MCF 10A (cell line): Measurements from ENCODE around the gene HOXD9. TPM values are rescaled to one million over a fixed set of nuclear protein-coding genes. Genes with fewer than 3 reads are reported as not detected.

ENCODE experiments used
- BruUV-seq: library from RNA; stranded (reverse); fragments of 400-500 nt; replicated peaks from 2 replicates; lab custom pipeline; 2021; lab: Mats Ljungman, UMichigan
- CTCF ChIA-PET: fragments of 300-600 bp; sonication (Branson Sonifier 250); formaldehyde crosslinking; extraction: SDS; loops from one replicate; lab custom pipeline; 2021; ENCODE audit warnings: antibody characterized with exemption, inconsistent platforms; lab: Yijun Ruan, JAX
- POLR2A ChIA-PET: fragments of 300-600, 350-650 bp; sonication (Branson Sonifier 250); formaldehyde crosslinking; extraction: SDS; loops from one replicate; lab custom pipeline; 2020; ENCODE audit warnings: antibody characterized with exemption, inconsistent platforms; lab: Yijun Ruan, JAX
- DNase-seq: peaks from one replicate; pipeline ENCODE4 v3.0.0-alpha.2; 2018; ENCODE audit not compliant: unreplicated experiment
- H3K27ac Mint-ChIP-seq: one replicate; pipeline ENCODE4 v1.8.0; 2022; ENCODE audit warnings: mild to moderate bottlenecking, low read depth, mixed read lengths; ENCODE audit not compliant: unreplicated experiment
- H3K27me3 Mint-ChIP-seq: one replicate; pipeline ENCODE4 v1.8.0; 2022; ENCODE audit warnings: mixed read lengths; ENCODE audit not compliant: insufficient read depth, unreplicated experiment
- H3K36me3 Mint-ChIP-seq: one replicate; pipeline ENCODE4 v1.8.0; 2022; ENCODE audit warnings: mild to moderate bottlenecking, moderate library complexity, mixed read lengths; ENCODE audit not compliant: insufficient read depth, unreplicated experiment
- H3K4me1 Mint-ChIP-seq: one replicate; pipeline ENCODE4 v1.8.0; 2022; ENCODE audit warnings: mixed read lengths; ENCODE audit not compliant: insufficient read depth, unreplicated experiment
- H3K4me3 Mint-ChIP-seq: one replicate; pipeline ENCODE4 v1.8.0; 2022; ENCODE audit warnings: mild to moderate bottlenecking, moderate library complexity, mixed read lengths; ENCODE audit not compliant: unreplicated experiment
- H3K9me3 Mint-ChIP-seq: one replicate; pipeline ENCODE4 v1.8.0; 2022; ENCODE audit warnings: mixed read lengths; ENCODE audit not compliant: unreplicated experiment
- intact Hi-C: fragments of 100-400 bp; cut with micrococcal nuclease; formaldehyde crosslinking; loops from 2 replicates; pipeline ENCODE4 v1.14.1; 2022
- total RNA-seq: library from RNA; stranded (reverse); gene quantifications from 2 replicates; pipeline ENCODE4 v1.2.3, GENCODE V29; 2022
- TF ChIP-seq, protein P1 (sequence below): fragments of 200-600 bp; IDR thresholded peaks from one replicate; pipeline ENCODE4 v1.8.0; 2022; ENCODE audit warnings: antibody characterized with exemption, mild to moderate bottlenecking; ENCODE audit not compliant: unreplicated experiment

Gene HOXD9
- total RNA-seq, 1 experiment from 2014 or later = not detected

DNA sequence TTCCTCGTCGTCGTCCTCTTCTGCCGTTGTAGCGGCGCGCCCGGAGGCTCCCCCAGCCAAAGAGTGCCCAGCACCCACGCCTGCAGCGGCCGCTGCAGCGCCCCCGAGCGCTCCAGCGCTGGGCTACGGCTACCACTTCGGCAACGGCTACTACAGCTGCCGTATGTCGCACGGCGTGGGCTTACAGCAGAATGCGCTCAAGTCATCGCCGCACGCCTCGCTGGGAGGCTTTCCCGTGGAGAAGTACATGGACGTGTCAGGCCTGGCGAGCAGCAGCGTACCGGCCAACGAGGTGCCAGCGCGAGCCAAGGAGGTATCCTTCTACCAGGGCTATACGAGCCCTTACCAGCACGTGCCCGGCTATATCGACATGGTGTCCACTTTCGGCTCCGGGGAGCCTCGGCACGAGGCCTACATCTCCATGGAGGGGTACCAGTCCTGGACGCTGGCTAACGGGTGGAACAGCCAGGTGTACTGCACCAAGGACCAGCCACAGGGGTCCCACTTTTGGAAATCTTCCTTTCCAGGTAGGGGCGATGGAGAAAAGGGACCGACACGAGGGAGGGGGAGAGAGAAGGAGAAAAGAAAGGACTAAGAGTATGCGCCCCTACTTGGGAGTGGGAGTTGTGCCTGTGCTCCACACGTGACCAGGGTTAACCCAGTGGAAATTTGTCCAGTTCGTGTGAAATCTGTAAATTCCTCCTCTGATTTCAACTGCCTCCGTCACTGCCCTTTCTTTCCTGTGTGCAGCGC lies 29.2 kb upstream of the HOXD9 start:
- BruUV-seq = no TSS peak
- intact Hi-C loops = no loop called here
- Mint-ChIP-seq H3K9me3 (no peaks in the 10 kb centered on the region), H3K4me1 (peaks cover 15% of the 10 kb centered on the region), H3K27ac (no peak overlapping the region), H3K27me3 (peaks cover 75% of the 10 kb centered on the region), H3K4me3 (no peak overlapping the region), H3K36me3 (no peaks in the 10 kb centered on the region)
- TF ChIP-seq, protein P1, sequence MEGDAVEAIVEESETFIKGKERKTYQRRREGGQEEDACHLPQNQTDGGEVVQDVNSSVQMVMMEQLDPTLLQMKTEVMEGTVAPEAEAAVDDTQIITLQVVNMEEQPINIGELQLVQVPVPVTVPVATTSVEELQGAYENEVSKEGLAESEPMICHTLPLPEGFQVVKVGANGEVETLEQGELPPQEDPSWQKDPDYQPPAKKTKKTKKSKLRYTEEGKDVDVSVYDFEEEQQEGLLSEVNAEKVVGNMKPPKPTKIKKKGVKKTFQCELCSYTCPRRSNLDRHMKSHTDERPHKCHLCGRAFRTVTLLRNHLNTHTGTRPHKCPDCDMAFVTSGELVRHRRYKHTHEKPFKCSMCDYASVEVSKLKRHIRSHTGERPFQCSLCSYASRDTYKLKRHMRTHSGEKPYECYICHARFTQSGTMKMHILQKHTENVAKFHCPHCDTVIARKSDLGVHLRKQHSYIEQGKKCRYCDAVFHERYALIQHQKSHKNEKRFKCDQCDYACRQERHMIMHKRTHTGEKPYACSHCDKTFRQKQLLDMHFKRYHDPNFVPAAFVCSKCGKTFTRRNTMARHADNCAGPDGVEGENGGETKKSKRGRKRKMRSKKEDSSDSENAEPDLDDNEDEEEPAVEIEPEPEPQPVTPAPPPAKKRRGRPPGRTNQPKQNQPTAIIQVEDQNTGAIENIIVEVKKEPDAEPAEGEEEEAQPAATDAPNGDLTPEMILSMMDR = no peak
- no peak for DNase-seq
- ChIA-PET CTCF (interaction anchor here (0.6 to 1.4 kb wide), 7 partner anchors 8 to 1427 kb away, joined by 3 to 4 read pairs (median 3); no protein-coding TSS in a partner anchor), POLR2A (interaction anchor here (1.0 kb wide), 1 partner anchor 829 kb away, joined by 3 read pairs; no protein-coding TSS in a partner anchor)

DNA sequence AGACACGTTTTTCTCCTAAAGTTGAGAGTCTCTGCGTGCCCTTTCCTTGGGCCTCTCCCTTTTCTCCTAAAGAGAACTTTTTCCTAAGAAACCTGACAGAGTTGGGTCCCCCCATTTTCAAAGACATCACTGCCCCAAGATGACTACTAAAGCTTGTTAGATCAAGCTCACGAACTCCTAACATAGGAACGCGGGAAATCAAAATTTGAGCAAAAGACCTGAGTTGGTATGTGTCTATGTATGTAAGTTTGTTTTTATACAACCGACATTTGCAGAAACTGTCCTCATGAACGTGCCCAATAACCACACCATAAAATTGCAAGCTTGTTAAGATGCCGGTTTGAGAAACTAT lies 28.6 kb upstream of the HOXD9 start:
- ChIA-PET CTCF (interaction anchor here (0.6 to 4.6 kb wide), 9 partner anchors 8 to 1428 kb away, joined by 3 to 38 read pairs (median 3); no protein-coding TSS in a partner anchor), POLR2A (interaction anchor here (1.0 kb wide), 1 partner anchor 829 kb away, joined by 3 read pairs; no protein-coding TSS in a partner anchor)
- Mint-ChIP-seq H3K27me3 (peaks cover 75% of the 10 kb centered on the region), H3K4me1 (peaks cover 13% of the 10 kb centered on the region), H3K9me3 (no peaks in the 10 kb centered on the region), H3K27ac (no peak overlapping the region), H3K4me3 (no peak overlapping the region), H3K36me3 (no peaks in the 10 kb centered on the region)
- TF ChIP-seq, protein P1 = no peak
- no TSS peak for BruUV-seq
- intact Hi-C loops = no loop called here
- no peak for DNase-seq

DNA sequence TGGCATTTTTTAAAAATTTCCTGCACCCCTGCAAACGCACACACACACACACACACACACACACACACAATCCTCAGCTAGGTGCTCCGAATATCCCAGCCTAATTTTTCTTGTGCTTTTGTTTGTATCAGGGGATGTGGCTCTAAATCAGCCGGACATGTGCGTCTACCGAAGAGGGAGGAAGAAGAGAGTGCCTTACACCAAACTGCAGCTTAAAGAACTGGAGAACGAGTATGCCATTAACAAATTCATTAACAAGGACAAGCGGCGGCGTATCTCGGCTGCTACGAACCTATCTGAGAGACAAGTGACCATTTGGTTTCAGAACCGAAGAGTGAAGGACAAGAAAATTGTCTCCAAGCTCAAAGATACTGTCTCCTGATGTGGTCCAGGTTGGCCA lies 28.2 kb upstream of the HOXD9 start:
- TF ChIP-seq, protein P1 = no peak
- ChIA-PET POLR2A (interaction anchor here (1.0 kb wide), 1 partner anchor 830 kb away, joined by 3 read pairs; no protein-coding TSS in a partner anchor), CTCF (interaction anchor here (0.7 to 4.6 kb wide), 9 partner anchors 9 to 1122 kb away, joined by 3 to 38 read pairs (median 3); no protein-coding TSS in a partner anchor)
- BruUV-seq = no TSS peak
- Mint-ChIP-seq H3K4me3 (no peak overlapping the region), H3K9me3 (no peaks in the 10 kb centered on the region), H3K36me3 (no peaks in the 10 kb centered on the region), H3K27ac (no peak overlapping the region), H3K4me1 (peaks cover 13% of the 10 kb centered on the region), H3K27me3 (peaks cover 75% of the 10 kb centered on the region)
- DNase-seq = no peak
- intact Hi-C loops = no loop called here

DNA sequence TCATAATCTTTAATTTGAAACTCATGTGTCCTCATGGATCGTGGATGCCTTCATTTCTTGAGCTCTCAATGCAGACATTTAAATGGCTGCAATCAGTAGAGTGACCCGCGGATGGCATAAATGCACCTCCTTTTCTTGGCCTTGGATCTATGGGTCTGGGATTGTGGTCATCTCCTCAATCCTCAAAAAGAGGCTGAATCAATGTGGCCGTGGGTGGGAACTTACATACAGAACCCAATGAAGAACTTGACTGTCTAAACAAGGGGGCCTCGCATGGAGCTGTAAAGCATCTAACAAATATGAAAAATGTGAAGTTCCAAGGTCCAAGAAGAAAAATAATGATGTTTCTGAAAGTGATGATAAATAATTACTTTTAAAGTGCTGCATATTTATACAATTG lies 27.1 kb upstream of the HOXD9 start:
- Mint-ChIP-seq H3K36me3 (no peaks in the 10 kb centered on the region), H3K27me3 (peaks cover 65% of the 10 kb centered on the region), H3K4me3 (no peak overlapping the region), H3K27ac (no peak overlapping the region), H3K9me3 (no peaks in the 10 kb centered on the region), H3K4me1 (peaks cover 13% of the 10 kb centered on the region)
- ChIA-PET CTCF (interaction anchor here (0.6 to 4.6 kb wide), 10 partner anchors 7 to 1397 kb away, joined by 3 to 38 read pairs (median 4); no protein-coding TSS in a partner anchor), POLR2A (interaction anchor here (0.8 to 1.5 kb wide), 3 partner anchors 789 to 1097 kb away, joined by 3 to 5 read pairs (median 3); partner anchors contain the start of gene ATF2)
- intact Hi-C loops = loop anchor here (5.0 kb wide), 2 partner anchors 1063 to 1393 kb away; no protein-coding TSS in a partner anchor
- no peak for DNase-seq
- TF ChIP-seq, protein P1 = no peak
- no TSS peak for BruUV-seq
